HEK293 (cell line): ENCODE results near the gene IL15RA.

Experiments
- CTCF ChIA-PET: fragments of 350-600 bp; formaldehyde crosslinking; extraction: SDS; loops from one replicate; lab custom pipeline; 2021; ENCODE audit warnings: antibody characterized with exemption; lab: Yijun Ruan, JAX
- POLR2A ChIA-PET: fragments of 300-600 bp; formaldehyde crosslinking; extraction: SDS; loops from one replicate; lab custom pipeline; 2020; ENCODE audit warnings: antibody characterized with exemption, inconsistent platforms; lab: Yijun Ruan, JAX
- H3K27ac ChIP-seq: fragments of 200-500 bp; sonication (Bioruptor generic); 2 replicates; pipeline ENCODE4 v1.5.1; 2014; ENCODE audit warnings: low read depth, low read length, control low read depth, inconsistent platforms; ENCODE audit errors: extremely low read depth
- H3K36me3 ChIP-seq, 2 experiments: fragments of 200-500 bp in 1 of 2; sonication (Bioruptor generic) in 1 of 2; 1 replicate in 1 of 2; 2 replicates in 1 of 2; pipeline ENCODE4 v1.5.1; 2014 to 2017; ENCODE audit warnings: inconsistent platforms in 2 of 2, low read length in 2 of 2; ENCODE audit not compliant: control insufficient read depth in 2 of 2, insufficient read depth in 1 of 2
- H3K4me1 ChIP-seq: fragments of 200-500 bp; sonication (Bioruptor generic); 2 replicates; pipeline ENCODE4 v1.5.1; 2014; ENCODE audit warnings: mild to moderate bottlenecking, low read length, inconsistent platforms; ENCODE audit not compliant: control insufficient read depth, insufficient read depth
- H3K4me3 ChIP-seq: 2 replicates; pipeline ENCODE4 v1.5.1; 2011; ENCODE audit warnings: low read depth, mild to moderate bottlenecking, control low read depth, low read length, moderate library complexity
- H3K9me3 ChIP-seq: fragments of 200-500 bp; sonication (Bioruptor generic); 2 replicates; pipeline ENCODE4 v1.5.1; 2014; ENCODE audit warnings: low read depth, low read length, inconsistent platforms; ENCODE audit not compliant: control insufficient read depth, insufficient read depth
- BCL11A ChIP-seq: fragments of 450-650 bp; formaldehyde crosslinking; IDR thresholded peaks from 2 replicates; pipeline ENCODE4 v1.5.1; 2016; ENCODE audit warnings: low read depth, missing biosample characterization, missing genetic modification characterization
- PRDM1 ChIP-seq: fragments of 450-650 bp; formaldehyde crosslinking; IDR thresholded peaks from 2 replicates; pipeline ENCODE4; 2016; ENCODE audit warnings: missing biosample characterization, missing genetic modification characterization
- RBAK ChIP-seq: fragments of 450-650 bp; formaldehyde crosslinking; IDR thresholded peaks from 2 replicates; pipeline ENCODE4 v1.5.1; 2016; ENCODE audit warnings: missing biosample characterization, missing genetic modification characterization
- SETDB1 ChIP-seq: IDR thresholded peaks from one replicate; pipeline ENCODE4 v1.6.1; 2017; ENCODE audit warnings: mild to moderate bottlenecking, low read length, moderate library complexity, mixed read lengths; ENCODE audit not compliant: insufficient read length
- SP3 ChIP-seq: fragments of 450-650 bp; formaldehyde crosslinking; IDR thresholded peaks from 2 replicates; pipeline ENCODE4 v1.5.1; 2016; ENCODE audit warnings: missing biosample characterization, missing genetic modification characterization
- ZNF221 ChIP-seq: fragments of 450-650 bp; formaldehyde crosslinking; IDR thresholded peaks from 2 replicates; pipeline ENCODE4 v1.5.1; 2017; ENCODE audit warnings: missing biosample characterization, missing genetic modification characterization, borderline replicate concordance
- ZNF239 ChIP-seq: fragments of 450-650 bp; formaldehyde crosslinking; IDR thresholded peaks from 2 replicates; pipeline ENCODE4 v1.5.1; 2016; ENCODE audit warnings: missing biosample characterization, missing genetic modification characterization
- ZNF280C ChIP-seq: fragments of 450-650 bp; formaldehyde crosslinking; IDR thresholded peaks from 2 replicates; pipeline ENCODE4 v1.5.1; 2016; ENCODE audit warnings: missing biosample characterization, missing genetic modification characterization
- ZNF341 ChIP-seq: fragments of 450-650 bp; formaldehyde crosslinking; IDR thresholded peaks from 2 replicates; pipeline ENCODE4; 2016; ENCODE audit warnings: low read depth, missing biosample characterization, missing genetic modification characterization
- ZNF366 ChIP-seq: fragments of 450-650 bp; formaldehyde crosslinking; conservative IDR thresholded peaks from 2 replicates; pipeline ENCODE4 v1.5.1; 2016; ENCODE audit warnings: missing biosample characterization, missing genetic modification characterization
- ZNF404 ChIP-seq: fragments of 450-650 bp; formaldehyde crosslinking; IDR thresholded peaks from 2 replicates; pipeline ENCODE4 v1.5.1; 2017; ENCODE audit warnings: missing biosample characterization, missing genetic modification characterization
- ZNF48 ChIP-seq: fragments of 450-650 bp; formaldehyde crosslinking; IDR thresholded peaks from 2 replicates; pipeline ENCODE4 v1.5.1; 2016; ENCODE audit warnings: missing biosample characterization, missing genetic modification characterization
- ZNF514 ChIP-seq: fragments of 450-650 bp; formaldehyde crosslinking; IDR thresholded peaks from 2 replicates; pipeline ENCODE4 v1.5.1; 2016; ENCODE audit warnings: missing biosample characterization, missing genetic modification characterization
- ZNF610 ChIP-seq: fragments of 450-650 bp; formaldehyde crosslinking; IDR thresholded peaks from 2 replicates; pipeline ENCODE4 v1.5.1; 2016; ENCODE audit warnings: missing biosample characterization, missing genetic modification characterization, borderline replicate concordance
- ZNF645 ChIP-seq: fragments of 450-650 bp; formaldehyde crosslinking; IDR thresholded peaks from 2 replicates; pipeline ENCODE4; 2016; ENCODE audit warnings: missing biosample characterization, missing genetic modification characterization
- ZNF677 ChIP-seq: fragments of 450-650 bp; IDR thresholded peaks from 2 replicates; pipeline ENCODE4 v1.5.0; 2018; ENCODE audit warnings: missing biosample characterization, mild to moderate bottlenecking, missing genetic modification characterization, moderate library complexity
- ZNF747 ChIP-seq: fragments of 450-650 bp; formaldehyde crosslinking; IDR thresholded peaks from 2 replicates; pipeline ENCODE4 v1.5.1; 2016; ENCODE audit warnings: missing biosample characterization, missing genetic modification characterization
- ZNF776 ChIP-seq: fragments of 450-650 bp; formaldehyde crosslinking; IDR thresholded peaks from 2 replicates; pipeline ENCODE4 v1.5.0; 2017; ENCODE audit warnings: missing biosample characterization, missing genetic modification characterization, borderline replicate concordance
- ZNF791 ChIP-seq: fragments of 450-650 bp; formaldehyde crosslinking; IDR thresholded peaks from 2 replicates; pipeline ENCODE4 v1.5.1; 2016; ENCODE audit warnings: missing biosample characterization, missing genetic modification characterization
- ZNF792 ChIP-seq: fragments of 450-650 bp; formaldehyde crosslinking; IDR thresholded peaks from 2 replicates; pipeline ENCODE4 v1.5.1; 2016; ENCODE audit warnings: missing biosample characterization, missing genetic modification characterization
- ZNF837 ChIP-seq: fragments of 450-650 bp; formaldehyde crosslinking; IDR thresholded peaks from 2 replicates; pipeline ENCODE4 v1.5.1; 2016; ENCODE audit warnings: missing biosample characterization, missing genetic modification characterization
- ZNF843 ChIP-seq: fragments of 450-650 bp; formaldehyde crosslinking; IDR thresholded peaks from 2 replicates; pipeline ENCODE4 v1.5.1; 2016; ENCODE audit warnings: missing biosample characterization, missing genetic modification characterization
- TF ChIP-seq, protein P1 (sequence below): fragments of 450-650 bp; IDR thresholded peaks from 2 replicates; pipeline ENCODE4 v1.5.1; 2018; ENCODE audit warnings: missing biosample characterization, missing genetic modification characterization

IL15RA gene

GRCh38 chr10:5992398-5992797, 15.1 kb upstream of the IL15RA start:
- no peak for TF ChIP-seq ZNF610 (tag by site-specific recombination)
- no peak for TF ChIP-seq ZNF792
- TF ChIP-seq, protein P1, sequence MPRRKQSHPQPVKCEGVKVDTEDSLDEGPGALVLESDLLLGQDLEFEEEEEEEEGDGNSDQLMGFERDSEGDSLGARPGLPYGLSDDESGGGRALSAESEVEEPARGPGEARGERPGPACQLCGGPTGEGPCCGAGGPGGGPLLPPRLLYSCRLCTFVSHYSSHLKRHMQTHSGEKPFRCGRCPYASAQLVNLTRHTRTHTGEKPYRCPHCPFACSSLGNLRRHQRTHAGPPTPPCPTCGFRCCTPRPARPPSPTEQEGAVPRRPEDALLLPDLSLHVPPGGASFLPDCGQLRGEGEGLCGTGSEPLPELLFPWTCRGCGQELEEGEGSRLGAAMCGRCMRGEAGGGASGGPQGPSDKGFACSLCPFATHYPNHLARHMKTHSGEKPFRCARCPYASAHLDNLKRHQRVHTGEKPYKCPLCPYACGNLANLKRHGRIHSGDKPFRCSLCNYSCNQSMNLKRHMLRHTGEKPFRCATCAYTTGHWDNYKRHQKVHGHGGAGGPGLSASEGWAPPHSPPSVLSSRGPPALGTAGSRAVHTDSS (tag by site-specific recombination): no peak
- TF ChIP-seq ZNF837 (tag by site-specific recombination): no peak
- no peak for TF ChIP-seq ZNF341 (tag by site-specific recombination)
- TF ChIP-seq ZNF843 (tag by site-specific recombination): no peak
- TF ChIP-seq ZNF514: no peak
- TF ChIP-seq ZNF677 (tag by site-specific recombination): no peak
- TF ChIP-seq ZNF280C (tag by site-specific recombination): no peak
- no peak for TF ChIP-seq SP3 (tag by site-specific recombination)
- no peak for TF ChIP-seq ZNF48
- TF ChIP-seq ZNF404 (tag by site-specific recombination): no peak
- TF ChIP-seq ZNF776 (tag by site-specific recombination): no peak
- no peak for TF ChIP-seq ZNF221
- no peak for TF ChIP-seq ZNF645
- TF ChIP-seq RBAK (tag by site-specific recombination): no peak
- Histone ChIP-seq H3K4me3 (no peak overlapping the region), H3K27ac (no peak overlapping the region), H3K9me3 (no peaks in the 10 kb centered on the region), H3K36me3 (no peaks in the 10 kb centered on the region), H3K4me1 (no peaks in the 10 kb centered on the region)
- POLR2A ChIA-PET: no interaction called here
- CTCF ChIA-PET: interaction anchor here (0.6 to 1.6 kb wide), 3 partner anchors 21 to 1193 kb away, joined by 3 to 6 read pairs (median 5); no protein-coding TSS in a partner anchor

DNA sequence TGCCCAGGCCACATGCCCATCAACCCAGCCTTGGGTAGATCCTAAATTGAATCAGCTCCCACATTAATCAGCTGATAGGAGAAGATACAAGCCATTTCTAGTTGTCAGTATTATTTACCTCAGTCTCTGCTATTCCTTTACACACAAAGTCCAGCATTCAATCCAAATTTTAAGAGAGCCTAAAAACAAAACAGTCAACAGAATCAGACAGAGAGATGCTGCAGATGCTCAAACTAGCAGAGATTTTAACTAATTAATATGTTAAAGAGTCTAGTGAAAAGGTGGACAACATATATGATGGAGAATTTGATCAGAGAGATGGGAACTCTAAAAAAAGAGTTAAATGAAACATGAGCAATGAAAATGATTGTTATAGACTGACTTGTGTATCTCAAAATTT, 14.4 kb upstream of the IL15RA start:
- H3K9me3 ChIP-seq: no peaks in the 10 kb centered on the region
- no peak overlapping the region for H3K27ac ChIP-seq
- no peak overlapping the region for H3K4me3 ChIP-seq
- H3K36me3 ChIP-seq: no peaks in the 10 kb centered on the region
- POLR2A ChIA-PET: interaction anchor here (0.6 kb wide), 1 partner anchor 19 kb away, joined by 3 read pairs; no protein-coding TSS in a partner anchor
- TF ChIP-seq SETDB1 (peak; percentile 43), ZNF747 (no peak), ZNF791 (tag by site-specific recombination) (no peak), ZNF514 (no peak), BCL11A (tag by site-specific recombination) (no peak), ZNF239 (tag by site-specific recombination) (no peak), ZNF366 (no peak), PRDM1 (tag by site-specific recombination) (no peak)
- TF ChIP-seq, all 188 proteins: peak for 1
- CTCF ChIA-PET: interaction anchor here (0.6 to 1.6 kb wide), 2 partner anchors 22 to 143 kb away, joined by 3 to 6 read pairs; no protein-coding TSS in a partner anchor
- H3K4me1 ChIP-seq: no peaks in the 10 kb centered on the region
